Left lung (tissue), 10 donors: ENCODE results near the gene RHBDL2. TPM values are rescaled to one million over a fixed set of nuclear protein-coding genes. Genes with fewer than 3 reads are reported as not detected.

Experiments
- ATAC-seq: fragments of 200-7000 bp; cut with Tn5 transposase; one replicate; pipeline ENCODE4 v1.9.1; 2020; ENCODE audit warnings: moderate library complexity
- DNase-seq, 4 donors: peaks; one replicate each; pipeline ENCODE4 v3.0.0-alpha.2; 2013 to 2020
- H3K27ac ChIP-seq, 2 donors: fragments of 200-600 bp; sonication (generic) in 1 of 2; one replicate each; pipeline versions ENCODE4 v1.5.0 to v1.8.0; 2020 to 2021
- H3K27me3 ChIP-seq, 2 donors: fragments of 200-600 bp; sonication (generic) in 1 of 2; one replicate each; pipeline versions ENCODE4 v1.5.0 to v1.8.0; 2020 to 2021
- H3K36me3 ChIP-seq, 2 donors: fragments of 200-600 bp; sonication (generic) in 1 of 2; one replicate each; pipeline versions ENCODE4 v1.5.0 to v1.8.0; 2020 to 2021
- H3K4me1 ChIP-seq, 2 donors: fragments of 200-600 bp; one replicate each; pipeline ENCODE4 v1.8.0; 2021
- H3K4me3 ChIP-seq, 2 donors: fragments of 200-600 bp; sonication (generic) in 1 of 2; one replicate each; pipeline versions ENCODE4 v1.5.0 to v1.8.0; 2020 to 2021; ENCODE audit warnings: mild to moderate bottlenecking in 1 of 2
- H3K9me3 ChIP-seq, 2 donors: fragments of 200-600 bp; sonication (generic) in 1 of 2; one replicate each; pipeline versions ENCODE4 v1.5.0 to v1.8.0; 2020 to 2021
- CTCF ChIP-seq, 2 donors: fragments of 200-600 bp; sonication (generic) in 1 of 2; IDR thresholded peaks; one replicate each; pipeline versions ENCODE4 v1.5.0 to v1.8.0; 2021; ENCODE audit warnings: antibody characterized with exemption in 2 of 2
- intact Hi-C, 2 donors: fragments of 100-400 bp; cut with DNase I; formaldehyde crosslinking; loops; one replicate each; pipeline versions ENCODE4 v1.11.2 to v1.14.2; 2022
- polyA plus RNA-seq, 6 donors: library from polyadenylated mRNA; unstranded; fragments of 120-200 nt; gene quantifications; one replicate each; pipeline ENCODE4 v1.2.1, GENCODE V29; 2013; ENCODE audit not compliant: insufficient read length in 6 of 6
- total RNA-seq, 2 donors: library from RNA; stranded (reverse); fragmentation: NEBNext Ultra II Directional; extraction: Animal tissue kit (Norgen Biotek cat#: 25700); gene quantifications; one replicate each; pipeline ENCODE4 v1.2.1, GENCODE V29; 2021
- donor health status: DM: no; HTN: yes; CAD: no.
- donor health status: DM: no; HTN: no; CAD: no.

Gene RHBDL2
- total and polyA plus RNA-seq, 8 donors: 1.0 to 2.7 (median 2.0) TPM

GRCh38 chr1:38899560-38899959 lies 42.1 kb downstream of the RHBDL2 start:
- H3K36me3 ChIP-seq: no peaks in the 10 kb centered on the region
- no peak for ATAC-seq
- no peak overlapping the region for H3K27ac ChIP-seq
- no peaks in the 10 kb centered on the region for H3K9me3 ChIP-seq
- no peaks in the 10 kb centered on the region for H3K27me3 ChIP-seq
- H3K4me3 ChIP-seq: no peak overlapping the region
- intact Hi-C loops: no loop called here
- no peak for TF ChIP-seq CTCF (IDR thresholded peaks at IDR 0.05)
- no peak for DNase-seq
- no peaks in the 10 kb centered on the region for H3K4me1 ChIP-seq

GRCh38 chr1:38898653-38899230 lies 42.9 kb downstream of the RHBDL2 start:
- intact Hi-C loops: no loop called here

GRCh38 chr1:38896169-38896568 lies 45.5 kb downstream of the RHBDL2 start:
- Histone ChIP-seq H3K36me3 (no peaks in the 10 kb centered on the region), H3K4me3 (no peak overlapping the region), H3K27me3 (no peaks in the 10 kb centered on the region), H3K4me1 (no peaks in the 10 kb centered on the region), H3K27ac (no peak overlapping the region), H3K9me3 (no peaks in the 10 kb centered on the region)
- ATAC-seq (no peak), DNase-seq (no peak)
- intact Hi-C loops: no loop called here
- no peak for TF ChIP-seq CTCF (IDR thresholded peaks at IDR 0.05)

More at GRCh38 chr1:38898653-38899230, 42.9 kb downstream of the RHBDL2 start:
- Histone ChIP-seq H3K4me3 (no peak overlapping the region), H3K27ac (no peak overlapping the region), H3K4me1 (no peaks in the 10 kb centered on the region), H3K27me3 (no peaks in the 10 kb centered on the region), H3K36me3 (no peaks in the 10 kb centered on the region), H3K9me3 (no peaks in the 10 kb centered on the region)
- no peak for DNase-seq
- TF ChIP-seq CTCF (IDR thresholded peaks at IDR 0.05): no peak
- ATAC-seq: no peak

- H3K4me1 ChIP-seq: no peaks in the 10 kb centered on the region
- no peak for DNase-seq
- H3K36me3 ChIP-seq: no peaks in the 10 kb centered on the region
- H3K4me3 ChIP-seq: no peak overlapping the region
- no peak for ATAC-seq
- no peak for TF ChIP-seq CTCF (IDR thresholded peaks at IDR 0.05)
- intact Hi-C loops: no loop called here
- no peaks in the 10 kb centered on the region for H3K27me3 ChIP-seq
- H3K27ac ChIP-seq: no peak overlapping the region
- no peaks in the 10 kb centered on the region for H3K9me3 ChIP-seq
These were observed 48.7 kb downstream of the RHBDL2 start for GRCh38 chr1:38892976-38893375.

- DNase-seq (no peak), ATAC-seq (no peak)
- TF ChIP-seq CTCF (IDR thresholded peaks at IDR 0.05): no peak
- intact Hi-C loops: no loop called here
- no peaks in the 10 kb centered on the region for H3K9me3 ChIP-seq
- no peaks in the 10 kb centered on the region for H3K27me3 ChIP-seq
- no peaks in the 10 kb centered on the region for H3K36me3 ChIP-seq
- H3K4me3 ChIP-seq: no peak overlapping the region
- H3K4me1 ChIP-seq: no peaks in the 10 kb centered on the region
- H3K27ac ChIP-seq: no peak overlapping the region
These were observed 49.9 kb downstream of the RHBDL2 start for GRCh38 chr1:38891753-38892152.
